SK-N-SH treated with all-trans-retinoic acid at 6 μM for 48 hours (cell line): Measurements from ENCODE around the gene TREH.

Experiments
- ARNTL ChIP-seq: fragments of 450-650 bp; formaldehyde crosslinking; IDR thresholded peaks from 2 replicates; pipeline ENCODE4 v1.5.0; 2020; ENCODE audit warnings: low read depth, mild to moderate bottlenecking, moderate library complexity, borderline replicate concordance
- CSDC2 ChIP-seq: fragments of 250-450 bp; sonication (Bioruptor Pico); IDR thresholded peaks from 2 replicates; pipeline ENCODE4 v1.5.0; 2020; ENCODE audit warnings: mild to moderate bottlenecking, moderate library complexity
- ESRRG ChIP-seq: fragments of 250-450 bp; sonication (Bioruptor Pico); IDR thresholded peaks from 2 replicates; pipeline ENCODE4 v1.6.1; 2021; ENCODE audit warnings: mild to moderate bottlenecking
- PPARA ChIP-seq: fragments of 250-450 bp; sonication (Bioruptor Pico); IDR thresholded peaks from 2 replicates; pipeline ENCODE4 v1.5.0; 2020; ENCODE audit warnings: mild to moderate bottlenecking, borderline replicate concordance
- TF ChIP-seq, protein P1 (sequence below): fragments of 250-450 bp; sonication (Bioruptor Pico); IDR thresholded peaks from 2 replicates; pipeline ENCODE4 v1.8.0; 2020; ENCODE audit warnings: mild to moderate bottlenecking, moderate library complexity, borderline replicate concordance

- TF ChIP-seq, protein P1, sequence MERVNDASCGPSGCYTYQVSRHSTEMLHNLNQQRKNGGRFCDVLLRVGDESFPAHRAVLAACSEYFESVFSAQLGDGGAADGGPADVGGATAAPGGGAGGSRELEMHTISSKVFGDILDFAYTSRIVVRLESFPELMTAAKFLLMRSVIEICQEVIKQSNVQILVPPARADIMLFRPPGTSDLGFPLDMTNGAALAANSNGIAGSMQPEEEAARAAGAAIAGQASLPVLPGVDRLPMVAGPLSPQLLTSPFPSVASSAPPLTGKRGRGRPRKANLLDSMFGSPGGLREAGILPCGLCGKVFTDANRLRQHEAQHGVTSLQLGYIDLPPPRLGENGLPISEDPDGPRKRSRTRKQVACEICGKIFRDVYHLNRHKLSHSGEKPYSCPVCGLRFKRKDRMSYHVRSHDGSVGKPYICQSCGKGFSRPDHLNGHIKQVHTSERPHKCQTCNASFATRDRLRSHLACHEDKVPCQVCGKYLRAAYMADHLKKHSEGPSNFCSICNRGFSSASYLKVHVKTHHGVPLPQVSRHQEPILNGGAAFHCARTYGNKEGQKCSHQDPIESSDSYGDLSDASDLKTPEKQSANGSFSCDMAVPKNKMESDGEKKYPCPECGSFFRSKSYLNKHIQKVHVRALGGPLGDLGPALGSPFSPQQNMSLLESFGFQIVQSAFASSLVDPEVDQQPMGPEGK (CRISPR knock-in tag), result no peak
- TF ChIP-seq ARNTL (CRISPR knock-in tag), result no peak
- TF ChIP-seq CSDC2 (CRISPR knock-in tag), result no peak
- TF ChIP-seq PPARA (CRISPR knock-in tag), result no peak
- no peak for TF ChIP-seq ESRRG (CRISPR knock-in tag)
These were observed 46.7 kb downstream of the TREH start for GRCh38 chr11:118632577-118633318.
